ELR (cell line): ENCODE data around the gene TSC22D1.
"Not testable (repeated sequence)": the region's sequence is repeated elsewhere in the genome, so short reads cannot be mapped to it uniquely, and the experiment has no call there.

Experiments
- DNase-seq: peaks from one replicate; pipeline ENCODE4 v3.0.0-alpha.2; 2015; ENCODE audit warnings: low read depth

The TSC22D1 gene

DNA sequence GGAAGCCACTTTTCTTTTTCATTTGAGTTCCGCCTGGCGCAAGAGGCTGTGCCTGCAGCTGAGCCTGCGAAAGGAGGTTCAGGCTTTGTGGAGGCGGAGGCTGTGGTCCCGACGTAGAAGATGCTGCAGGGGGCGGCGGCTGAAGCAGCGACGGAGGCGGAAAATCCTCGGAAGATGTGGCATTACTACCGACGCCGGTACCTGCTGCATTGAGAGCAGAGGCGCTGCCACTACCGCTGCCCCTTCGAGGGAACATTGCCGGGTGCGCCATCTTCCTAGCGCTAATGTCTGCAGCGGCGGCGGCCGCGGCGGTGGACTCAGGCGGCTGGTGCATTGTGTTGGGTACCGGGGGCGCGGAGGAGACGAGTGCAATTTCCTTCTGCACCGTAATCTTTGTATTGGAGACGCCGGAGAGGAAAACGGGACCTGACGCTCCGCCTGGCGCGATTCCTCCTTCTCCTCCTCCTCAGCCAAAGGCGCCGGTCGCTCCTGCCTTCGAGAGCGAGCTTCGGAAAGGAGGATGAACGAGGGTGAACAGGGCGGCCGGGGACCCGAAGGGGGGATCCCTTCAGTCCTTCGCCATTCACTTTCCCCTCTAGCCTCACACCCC, at the start of gene TSC22D1:
Gene TSC22D1 (minus strand): TSS at position 590 of the 610 bp plus-strand sequence. CDS start 256 bp downstream, at position 334.
- DNase-seq: peak; percentile 65

DNA sequence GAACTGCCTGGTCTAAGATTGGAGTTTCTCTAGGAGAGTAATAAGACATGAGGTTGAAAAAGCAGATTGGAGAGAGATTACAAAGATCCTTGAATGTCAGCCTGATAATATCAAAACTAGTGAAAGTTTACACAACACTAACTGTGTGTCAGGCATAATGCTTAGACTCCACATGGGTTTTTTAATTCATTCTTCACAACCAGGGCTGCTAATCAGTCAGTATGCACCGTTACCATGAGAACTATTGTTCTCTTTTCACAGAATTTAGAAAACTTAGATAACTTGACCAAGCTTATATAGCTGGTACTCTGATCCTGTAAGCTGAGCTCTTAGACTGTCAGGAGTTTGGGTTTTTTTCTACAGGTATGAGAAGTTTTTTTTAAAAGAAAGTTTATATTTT, 46.6 kb upstream of the TSC22D1 start:
- no peak for DNase-seq

DNA sequence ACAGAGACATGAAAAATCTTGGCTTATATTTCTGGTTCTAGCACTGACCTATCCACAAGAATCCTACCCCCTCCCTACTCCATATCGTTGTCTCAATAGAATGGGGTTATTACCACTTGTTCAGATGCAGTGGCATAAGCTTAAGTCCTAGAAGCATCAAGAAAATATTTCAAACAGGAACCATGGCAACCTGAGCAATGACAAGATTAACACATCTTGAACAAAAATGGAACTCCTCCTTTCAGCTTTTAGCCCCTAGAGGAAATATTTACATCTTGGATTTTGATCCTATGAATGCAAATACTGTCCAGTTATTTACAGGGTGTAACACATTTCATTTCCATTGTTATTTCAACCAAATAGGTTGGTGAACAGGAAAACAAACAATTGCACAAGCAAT, 46.1 kb upstream of the TSC22D1 start:
- no peak for DNase-seq

DNA sequence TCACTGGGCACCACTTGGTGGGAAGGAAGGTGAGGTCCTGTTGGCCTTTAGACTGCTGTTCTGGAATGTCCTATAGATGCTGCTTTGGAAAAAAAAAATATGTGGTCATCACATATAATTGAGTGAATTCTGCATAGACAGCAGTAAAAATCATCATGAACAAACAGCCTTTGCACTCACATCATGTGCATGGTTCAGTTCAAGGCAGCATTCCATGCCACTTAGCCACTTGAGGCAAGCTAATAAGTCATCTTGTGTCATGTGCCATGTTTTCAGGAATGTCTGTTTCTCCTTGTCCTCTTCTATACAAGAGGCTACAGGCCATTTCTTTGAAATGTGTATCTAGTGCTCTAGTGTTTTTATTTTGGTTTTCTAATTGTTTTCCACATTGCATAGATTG, 43.9 kb upstream of the TSC22D1 start:
- DNase-seq: peak; percentile 69

DNA sequence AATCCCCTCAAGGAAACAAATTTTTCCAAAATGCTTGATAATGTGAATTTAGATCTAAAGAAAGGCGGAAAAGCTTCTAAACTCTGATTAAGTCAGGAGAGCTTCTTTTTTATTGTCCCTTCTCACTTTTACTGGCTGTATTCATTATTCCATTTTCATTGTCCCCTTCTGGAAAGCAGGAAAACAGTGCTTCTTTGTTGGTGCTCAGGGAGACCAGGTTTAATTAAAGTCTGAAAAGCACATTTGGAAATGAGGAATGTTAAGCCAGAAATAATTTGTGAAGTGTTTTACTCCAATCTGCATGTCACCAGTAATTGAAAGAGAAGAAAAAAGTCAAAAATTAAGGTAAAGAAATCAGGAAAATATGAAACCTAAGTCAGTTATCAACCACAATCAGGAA, 43.5 kb upstream of the TSC22D1 start:
- DNase-seq: no peak

DNA sequence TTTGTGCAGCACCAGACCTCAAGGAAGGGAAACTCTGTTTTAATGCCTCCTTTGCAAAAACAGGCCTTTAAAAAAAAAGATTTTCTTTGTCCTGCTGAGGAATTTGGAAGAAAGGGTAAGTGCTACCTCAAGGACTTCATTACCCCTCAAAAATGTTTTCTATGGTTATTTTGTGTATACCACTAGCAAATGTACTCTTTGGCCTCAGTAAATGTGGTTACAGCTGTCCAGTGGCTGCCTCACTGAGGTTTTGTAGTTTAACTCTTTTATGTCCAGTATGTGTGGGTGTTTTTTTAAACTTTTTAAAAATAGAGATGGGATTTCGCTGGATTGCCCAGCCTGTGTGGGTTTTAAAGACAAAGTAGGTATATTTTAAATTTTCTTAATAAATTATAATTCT, 42.2 kb upstream of the TSC22D1 start:
- no peak for DNase-seq

DNA sequence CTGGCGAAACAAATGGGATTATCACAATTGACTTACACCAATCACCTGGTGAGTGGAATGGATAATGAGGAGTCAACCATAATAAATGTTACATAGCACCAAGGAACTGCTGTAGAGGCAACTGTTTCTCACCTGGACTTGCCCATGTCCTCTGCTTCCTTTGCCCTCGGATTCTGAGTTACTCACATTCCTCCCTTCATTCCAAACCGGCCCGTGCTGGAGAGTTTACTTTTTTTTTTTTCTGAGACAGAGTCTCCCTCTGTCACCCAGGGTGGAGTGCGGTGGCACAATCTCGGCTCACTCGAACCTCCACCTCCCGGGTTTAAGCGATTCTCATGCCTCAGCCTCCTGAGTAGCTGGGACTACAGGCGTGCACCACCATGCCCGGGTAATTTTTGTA, 41.5 kb upstream of the TSC22D1 start:
- no peak for DNase-seq

DNA sequence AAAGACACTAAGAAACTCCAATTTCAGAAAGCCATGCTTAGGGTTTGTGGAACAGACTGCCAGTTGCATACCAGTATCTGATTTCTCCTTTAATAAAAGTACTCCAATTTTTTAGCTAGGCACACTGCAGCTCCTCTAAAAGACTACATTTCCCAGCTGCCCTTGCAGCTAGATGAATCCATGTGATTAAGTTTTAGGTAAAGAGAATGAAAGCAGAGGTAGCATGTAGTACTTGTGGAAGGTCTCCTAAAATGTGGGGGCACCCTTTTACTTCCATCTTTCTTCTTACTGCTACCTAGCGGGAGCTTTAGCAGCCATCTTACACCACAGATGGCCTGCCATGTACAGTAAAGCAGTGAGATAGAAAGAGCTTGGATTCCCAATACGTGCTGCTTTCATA, 33.0 kb upstream of the TSC22D1 start:
- no peak for DNase-seq

DNA sequence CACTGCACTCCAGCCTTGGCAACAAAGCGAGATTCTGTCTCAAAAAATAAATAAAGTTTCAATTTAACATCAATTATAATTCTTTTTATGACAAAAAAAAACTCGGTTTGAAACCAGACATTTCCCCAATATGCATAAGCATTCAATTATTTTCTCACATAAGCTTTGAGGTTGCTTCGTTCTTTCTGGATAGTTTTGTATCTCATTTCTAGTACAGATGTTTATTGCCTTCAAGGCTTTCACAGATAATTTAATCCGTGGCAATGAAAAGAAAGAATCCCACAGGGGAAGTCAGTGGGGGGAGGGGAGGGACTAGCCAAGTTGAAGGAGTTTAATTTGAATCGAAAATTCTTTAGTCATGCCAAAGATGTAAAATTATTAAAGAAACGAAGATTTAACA, 29.6 kb upstream of the TSC22D1 start:
- no peak for DNase-seq

DNA sequence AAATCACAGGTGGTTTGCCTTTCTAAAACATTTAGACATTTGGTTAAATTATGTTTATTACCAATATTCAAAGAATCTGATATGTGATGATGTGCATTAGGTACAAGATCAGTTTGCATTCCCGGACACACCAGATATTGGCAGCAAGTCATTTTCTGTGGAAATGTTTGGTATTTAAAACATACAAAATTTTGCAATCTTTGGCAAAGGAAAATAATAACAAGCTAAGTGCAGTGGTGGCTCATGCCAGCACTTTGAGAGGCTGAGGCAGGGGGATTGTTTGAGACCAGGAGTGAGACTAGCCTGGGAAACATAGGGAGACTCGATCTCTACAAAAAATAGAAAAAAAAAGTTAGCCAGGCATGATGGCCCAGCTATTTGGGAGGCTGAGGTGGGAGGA, 29.1 kb upstream of the TSC22D1 start:
- no peak for DNase-seq

DNA sequence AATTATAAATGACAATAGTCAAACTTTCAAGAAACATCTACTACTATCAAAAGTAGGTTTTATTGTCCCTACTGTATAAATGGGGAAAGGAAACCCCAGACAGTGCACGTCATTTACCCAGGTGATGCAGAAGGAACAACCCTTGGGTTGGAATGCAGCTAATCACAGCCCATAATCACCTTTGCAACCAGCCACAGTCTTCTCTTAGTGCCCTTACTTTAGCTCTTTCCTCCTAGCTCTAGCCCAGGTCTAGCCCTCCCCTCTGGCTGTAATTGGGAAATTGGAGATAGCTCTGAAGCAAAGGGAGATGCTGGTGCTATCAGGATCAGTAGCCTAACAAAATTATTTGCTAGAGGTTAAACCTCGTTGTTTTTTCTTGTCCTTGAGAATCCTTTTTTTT, 25.5 kb upstream of the TSC22D1 start:
- no peak for DNase-seq

DNA sequence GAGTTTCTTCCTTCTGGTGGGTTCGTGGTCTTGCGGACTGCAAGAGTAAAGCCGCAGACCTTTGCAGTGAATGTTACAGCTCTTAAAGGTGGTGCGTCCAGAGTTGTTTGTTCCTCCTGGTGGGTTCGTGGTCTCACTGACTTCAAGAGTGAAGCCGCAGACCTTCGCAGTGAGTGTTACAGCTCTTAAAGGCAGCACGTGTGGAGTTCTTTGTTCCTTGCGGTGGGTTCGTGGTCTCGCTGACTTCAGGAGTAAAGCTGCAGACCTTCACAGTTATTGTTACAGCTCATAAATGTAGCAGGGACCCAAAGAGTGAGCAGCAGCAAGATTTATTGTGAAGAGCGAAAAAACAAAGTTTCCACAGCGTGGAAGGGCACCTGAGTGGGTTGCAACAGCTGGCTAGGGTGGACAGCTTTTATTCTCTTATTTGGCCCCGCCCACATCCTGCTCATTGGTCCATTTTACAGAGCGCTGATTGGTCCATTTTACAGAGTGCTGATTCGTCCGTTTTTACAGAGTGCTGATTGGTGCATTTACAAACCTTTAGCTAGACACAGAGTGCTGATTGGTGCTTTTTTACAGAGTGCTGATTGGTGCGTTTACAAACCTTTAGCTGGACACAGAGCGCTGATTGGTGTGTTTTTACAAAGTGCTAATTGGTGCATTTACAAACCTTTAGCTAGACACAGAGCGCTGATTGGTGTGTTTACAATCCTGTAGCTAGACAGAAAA, 17.9 kb upstream of the TSC22D1 start:
- not testable (repeated sequence) for DNase-seq

DNA sequence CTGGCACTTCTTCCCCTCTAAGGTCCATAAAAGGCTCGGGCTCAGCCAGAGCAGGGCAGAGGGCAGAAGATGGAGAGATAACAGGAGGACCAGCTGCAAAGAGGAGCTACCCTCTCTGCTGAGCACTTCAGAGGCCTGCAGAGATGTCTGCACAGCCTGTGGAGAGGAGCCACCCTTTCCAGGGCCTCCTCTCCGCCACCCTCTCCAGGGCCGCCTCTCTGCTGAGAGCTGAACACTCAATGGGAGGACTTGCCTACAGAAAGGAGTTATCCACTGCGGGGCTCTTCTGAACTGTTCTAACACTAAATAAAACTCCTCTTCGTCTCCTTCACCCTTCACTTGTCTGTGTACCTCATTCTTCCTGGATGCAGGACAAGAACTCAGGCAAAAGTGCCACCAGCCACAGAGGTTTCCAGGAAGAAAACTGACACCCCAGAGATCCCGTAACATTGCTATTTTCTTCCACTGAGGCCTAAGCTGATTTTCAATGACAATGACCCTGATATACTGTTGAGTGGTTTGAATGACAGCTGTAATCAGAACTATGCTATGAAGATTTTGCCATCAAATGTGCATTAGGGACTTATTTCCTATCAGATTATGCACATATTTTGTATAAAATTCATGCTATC, 16.2 kb upstream of the TSC22D1 start:
- no peak for DNase-seq

DNA sequence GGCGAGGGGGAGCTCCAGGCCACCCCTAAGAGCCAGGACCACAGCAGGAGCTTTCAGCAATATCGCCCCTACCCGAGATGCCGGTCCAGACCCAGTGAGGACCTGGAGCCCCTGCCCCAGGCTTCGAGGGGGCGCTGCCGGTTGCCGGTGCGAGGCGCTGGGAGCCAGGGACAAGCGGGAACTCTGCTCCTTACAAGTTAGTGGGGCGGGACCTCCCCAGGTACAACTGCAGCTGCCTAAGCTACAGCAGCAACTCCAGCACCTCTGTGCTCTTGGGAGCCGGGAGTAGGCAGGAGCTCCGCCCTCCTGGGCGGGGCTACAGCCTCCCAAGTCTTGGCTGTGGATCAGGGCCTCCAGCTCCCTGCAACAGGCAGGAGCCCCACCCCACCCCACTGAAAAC, 15.2 kb upstream of the TSC22D1 start:
- no peak for DNase-seq

DNA sequence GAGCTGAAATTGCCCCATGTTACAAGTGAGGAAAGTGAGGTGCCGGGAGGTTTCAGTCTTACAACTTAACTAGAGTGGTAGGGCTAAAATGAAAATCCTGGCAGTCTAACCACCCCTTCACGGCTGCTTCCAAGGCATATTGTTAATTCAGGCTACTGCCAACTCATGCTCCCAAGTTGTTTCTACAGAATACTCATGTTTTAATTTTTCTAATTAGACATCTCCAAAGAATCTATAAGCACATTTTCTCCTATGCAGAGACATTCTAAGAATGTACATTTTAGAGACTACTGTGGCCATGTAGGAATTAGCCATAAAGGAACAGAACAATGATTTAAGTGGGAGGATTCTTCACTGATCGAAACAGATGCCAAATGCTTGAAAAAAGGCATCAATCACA, 7.0 kb upstream of the TSC22D1 start:
- no peak for DNase-seq

DNA sequence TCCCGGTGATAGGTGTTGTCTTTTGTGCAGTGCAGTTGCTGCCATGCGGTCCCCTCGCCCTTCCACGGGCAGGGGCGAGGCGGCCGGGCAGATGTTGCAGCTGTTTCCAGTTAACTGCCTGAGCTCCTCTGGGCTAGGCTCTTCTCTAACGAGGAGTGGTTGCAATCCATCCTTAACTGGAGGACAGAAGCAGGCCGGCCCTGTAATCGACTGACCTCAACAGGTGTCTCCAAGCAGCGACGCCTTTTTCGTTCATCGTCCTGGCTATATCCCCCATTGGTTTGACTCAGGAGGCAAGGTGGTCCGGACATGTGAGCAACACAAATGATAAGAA, 1.9 kb upstream of the TSC22D1 start:
- DNase-seq: no peak

DNA sequence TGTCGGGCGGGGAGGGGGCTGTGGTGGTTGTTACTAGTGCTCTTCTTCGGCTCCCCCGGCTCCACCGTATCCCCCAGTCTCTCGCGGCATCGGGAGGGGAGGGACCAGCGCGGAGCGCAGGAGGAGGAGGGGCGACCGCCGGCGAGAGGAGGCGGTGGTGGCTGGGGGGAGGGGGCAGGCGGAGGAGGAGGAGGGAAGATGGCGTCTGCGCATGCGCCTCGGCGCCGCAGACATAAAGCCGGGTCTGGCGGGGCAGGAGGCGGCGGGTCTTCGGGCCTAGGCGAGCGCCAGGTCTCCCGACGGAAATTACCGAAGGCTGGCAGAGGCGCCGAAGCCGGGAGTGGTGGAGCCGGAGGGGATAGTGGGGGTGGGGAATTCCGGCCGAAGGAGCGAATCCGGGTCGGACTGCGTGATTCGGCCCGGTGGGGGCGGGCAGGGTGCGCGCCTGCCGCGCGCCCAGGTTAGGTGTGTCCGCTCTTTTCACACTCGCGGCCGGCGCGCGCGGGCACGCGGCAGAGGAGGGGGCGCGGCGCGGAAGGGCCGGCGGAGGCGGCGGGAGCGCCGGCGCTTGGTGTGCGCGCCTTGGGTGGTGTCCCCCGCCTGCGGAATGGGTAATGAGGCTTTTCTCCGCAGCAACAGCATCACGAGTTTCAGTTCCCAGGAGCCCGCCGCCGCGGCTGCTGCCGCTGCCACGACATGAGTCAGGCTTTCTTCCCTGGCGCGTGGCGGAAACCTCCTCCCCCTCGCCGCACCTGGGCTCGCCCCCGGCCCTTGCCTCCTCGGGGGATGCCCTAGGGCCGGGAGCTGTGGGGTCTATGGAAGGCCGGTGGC, 1.3 kb upstream of the TSC22D1 start:
- peak; percentile 96 for DNase-seq

DNA sequence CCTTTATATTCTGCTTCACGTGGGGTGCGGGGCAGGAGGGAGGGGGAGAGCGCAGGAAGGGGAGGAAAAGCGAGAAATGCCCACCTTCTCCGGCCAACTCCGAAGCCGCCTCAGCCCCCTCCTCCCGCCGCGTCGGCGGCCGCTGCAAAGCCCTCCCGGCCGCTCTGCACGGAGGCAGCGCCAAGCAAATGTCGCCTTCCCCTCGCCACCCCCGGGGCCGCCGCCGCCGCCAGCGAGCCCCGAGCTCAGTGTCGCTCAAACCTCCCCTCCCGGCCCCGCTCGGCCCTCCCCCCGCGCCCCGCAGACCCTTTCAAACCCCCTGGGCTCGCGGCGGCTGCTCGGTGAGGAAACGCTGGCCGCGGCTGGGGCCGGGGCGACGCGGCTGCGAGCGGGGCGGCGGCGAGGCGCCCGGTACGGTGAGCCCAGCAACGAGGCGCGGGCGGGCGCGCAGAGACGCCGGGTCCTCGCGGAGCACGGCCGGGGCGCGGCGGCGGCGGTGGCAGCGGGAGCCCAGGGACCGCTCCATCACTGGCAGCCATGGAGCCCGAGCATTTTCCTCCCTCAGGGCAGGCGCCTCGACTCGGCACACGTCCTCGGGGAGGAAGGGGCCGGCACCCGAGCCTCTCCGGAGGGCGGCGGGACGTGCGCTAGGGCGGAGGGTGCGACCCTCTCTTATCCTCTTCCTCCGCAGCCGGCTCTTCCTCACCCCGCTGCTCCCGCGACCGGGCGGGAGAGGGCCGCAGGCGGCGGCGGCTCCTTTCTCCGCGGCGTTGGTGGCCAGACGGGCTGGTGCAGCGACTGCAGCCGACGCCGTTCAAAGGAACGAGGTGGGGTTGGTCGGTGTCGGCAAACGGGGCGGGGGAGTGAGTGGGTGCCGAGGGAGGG, 463 bp upstream of the TSC22D1 start:
- DNase-seq: no peak

DNA sequence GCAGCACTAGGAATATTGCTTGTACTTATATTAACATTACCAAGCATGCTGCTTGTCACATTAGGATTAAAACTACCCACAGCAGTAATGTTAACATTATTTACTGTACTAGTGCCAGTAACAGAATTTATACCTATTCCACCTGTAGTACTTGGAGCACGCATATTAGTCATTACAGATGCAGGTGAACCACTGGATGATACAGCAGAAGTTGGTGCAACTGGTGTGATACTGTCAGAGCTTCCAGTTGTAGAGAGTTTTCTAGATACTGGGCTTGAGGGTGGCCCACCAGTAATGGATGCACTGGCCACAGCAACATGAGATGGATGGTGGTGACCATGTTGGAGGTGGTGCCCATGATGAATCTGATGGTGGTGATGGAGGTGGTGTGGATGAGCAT, 1.1 kb downstream of the TSC22D1 start:
- DNase-seq: no peak

DNA sequence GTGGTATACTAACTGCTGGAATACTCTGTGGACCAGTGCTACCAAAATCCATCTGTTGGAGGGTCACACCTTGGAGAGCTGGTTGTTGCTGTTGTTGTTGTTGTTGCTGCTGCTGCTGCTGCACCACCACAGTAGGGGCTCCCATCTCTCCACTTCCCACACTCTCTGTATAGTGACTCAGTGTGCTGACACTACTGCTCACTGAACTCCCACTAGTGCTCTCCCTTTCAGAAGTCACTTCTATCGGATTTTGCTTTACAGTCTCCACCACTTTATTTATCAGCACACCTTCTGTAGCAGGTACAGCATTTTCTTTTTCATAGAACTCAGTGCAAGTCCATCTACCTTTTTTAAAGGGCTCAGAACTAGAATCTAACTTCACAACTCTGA, 1.7 kb downstream of the TSC22D1 start:
- DNase-seq: no peak

DNA sequence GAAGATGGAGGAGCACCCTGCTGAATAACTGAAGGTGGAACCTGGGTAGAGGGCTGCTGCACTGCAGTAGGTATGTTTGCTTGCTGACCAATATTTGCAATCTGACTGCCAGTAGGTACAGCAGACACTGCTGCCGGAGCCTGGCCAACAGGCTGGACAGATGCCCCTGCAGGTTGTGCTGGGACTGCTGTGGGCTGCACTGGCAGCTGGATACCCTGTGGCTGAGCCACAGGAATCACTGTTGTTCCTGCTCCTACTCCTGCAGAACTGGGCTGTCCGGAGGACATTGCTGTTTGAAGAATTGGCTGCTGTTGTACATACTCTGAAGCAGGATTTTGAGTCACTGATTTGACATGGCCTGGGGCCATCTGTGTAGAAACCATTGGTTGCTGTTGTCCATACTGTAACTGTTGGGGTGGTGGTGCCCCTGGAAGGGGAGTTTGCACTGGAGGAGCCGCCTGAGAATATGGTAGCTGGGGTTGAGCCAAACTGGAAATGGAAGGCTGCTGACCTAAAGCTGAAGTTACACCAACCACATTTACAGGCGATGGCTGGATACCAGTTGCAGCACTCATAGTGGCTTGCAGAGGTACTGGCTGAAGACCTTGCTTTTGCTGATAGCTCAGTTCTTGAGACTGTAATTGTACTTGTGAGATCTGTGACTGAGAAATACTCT, 2.2 kb downstream of the TSC22D1 start:
- DNase-seq: peak; percentile 68
